ACC112 (cell line): ENCODE measurements around the gene SLC25A6.
"Not testable (repeated sequence)": the region's sequence is repeated elsewhere in the genome, so short reads cannot be mapped to it uniquely, and the experiment has no call there.

ENCODE experiments used
- H2AFZ ChIP-seq: fragments of 200-600 bp; sonication (generic); one replicate; pipeline ENCODE4 v1.6.0; 2017; ENCODE audit warnings: antibody characterized with exemption, low read length; ENCODE audit not compliant: unreplicated experiment
- H3K27ac ChIP-seq: fragments of 200-600 bp; sonication (generic); 2 replicates; pipeline ENCODE4 v1.5.1; 2014; ENCODE audit warnings: low read depth, mild to moderate bottlenecking, antibody characterized with exemption, low read length, moderate library complexity
- H3K27me3 ChIP-seq: fragments of 200-600 bp; sonication (generic); 2 replicates; pipeline ENCODE4 v1.6.1; 2014; ENCODE audit warnings: mild to moderate bottlenecking, antibody characterized with exemption, low read length, moderate library complexity, mixed read lengths; ENCODE audit not compliant: insufficient read depth
- H3K36me3 ChIP-seq: fragments of 200-600 bp; sonication (generic); 2 replicates; pipeline ENCODE4 v1.6.1; 2016; ENCODE audit warnings: mild to moderate bottlenecking, antibody characterized with exemption, low read length, moderate library complexity, mixed read lengths; ENCODE audit not compliant: insufficient read depth
- H3K4me1 ChIP-seq: fragments of 200-600 bp; sonication (generic); one replicate; pipeline ENCODE4 v1.6.1; 2016; ENCODE audit warnings: low read length, mixed read lengths; ENCODE audit not compliant: insufficient read depth, unreplicated experiment, control insufficient read depth
- H3K4me3 ChIP-seq: fragments of 200-600 bp; sonication (generic); 2 replicates; pipeline ENCODE4 v1.5.1; 2014; ENCODE audit warnings: mild to moderate bottlenecking, low read depth, low read length
- H3K79me2 ChIP-seq: fragments of 200-600 bp; sonication (generic); one replicate; pipeline ENCODE4 v1.6.0; 2016; ENCODE audit warnings: low read length; ENCODE audit not compliant: control insufficient read depth, unreplicated experiment, insufficient read depth

SLC25A6 gene

DNA sequence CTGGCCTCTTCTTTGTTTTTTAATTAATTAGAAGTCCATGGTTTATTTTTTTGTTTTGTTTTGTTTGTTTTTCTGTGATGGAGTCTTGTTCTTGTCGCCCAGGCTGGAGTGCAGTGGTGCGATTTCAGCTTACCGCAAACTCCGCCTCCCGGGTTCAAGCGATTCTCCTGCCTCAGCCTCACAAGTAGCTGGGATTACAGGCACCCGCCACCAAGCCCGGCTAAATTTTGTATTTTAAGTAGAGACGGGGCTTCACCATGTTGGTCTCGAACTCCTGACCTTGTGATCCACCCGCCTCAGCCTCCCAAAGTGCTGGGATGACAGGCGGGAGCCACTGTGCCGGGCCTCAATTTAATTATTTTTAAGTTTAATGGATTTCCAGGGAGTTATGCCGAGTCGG is 42.3 kb downstream of the SLC25A6 start:
- not testable (repeated sequence) for H3K36me3 ChIP-seq, H3K27me3 ChIP-seq, H3K4me3 ChIP-seq, H2AFZ ChIP-seq, H3K4me1 ChIP-seq, H3K27ac ChIP-seq, H3K79me2 ChIP-seq

DNA sequence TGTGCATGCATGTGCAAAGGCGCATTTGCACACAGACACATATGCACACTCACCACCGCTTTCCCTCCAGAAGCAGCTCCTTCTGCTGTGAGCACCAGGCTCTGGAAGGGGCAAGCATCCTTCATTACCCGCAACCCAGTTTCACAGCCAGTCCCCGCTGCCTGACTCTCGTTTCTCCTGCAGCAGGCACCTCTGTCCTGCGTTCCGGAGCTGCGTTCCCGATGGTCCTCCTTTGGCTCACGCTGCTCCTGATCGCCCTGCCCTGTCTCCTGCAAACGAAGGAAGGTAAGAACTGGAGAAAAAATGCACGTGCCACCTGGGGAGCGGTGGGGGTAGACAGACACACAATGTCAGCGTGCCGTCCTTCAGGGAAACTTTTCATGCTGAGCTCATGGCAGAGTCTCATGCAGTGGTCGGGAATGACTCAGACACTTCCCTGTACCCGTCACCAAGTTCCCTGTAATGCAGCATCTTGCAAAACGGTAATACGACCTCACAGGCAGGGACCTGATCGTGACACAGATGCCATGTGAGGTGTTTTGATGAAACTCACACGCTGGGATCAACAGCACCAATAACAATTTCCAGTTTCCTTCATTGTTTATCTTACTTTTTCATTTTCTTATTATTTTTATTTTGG is 50.2 kb downstream of the SLC25A6 start:
- no peaks in the 10 kb centered on the region for H3K36me3 ChIP-seq
- no peaks in the 10 kb centered on the region for H3K79me2 ChIP-seq
- no peak overlapping the region for H2AFZ ChIP-seq
- peaks cover 7% of the 10 kb centered on the region; the same call in 1 of the 2 replicates for H3K27me3 ChIP-seq
- H3K4me1 ChIP-seq, result no peaks in the 10 kb centered on the region
- no peak overlapping the region for H3K27ac ChIP-seq
- no peak overlapping the region for H3K4me3 ChIP-seq

- peak overlapping the region; percentile 79 for H3K4me3 ChIP-seq
Observed at GRCh38 chrX:1336948-1337779, 54.7 kb downstream of the SLC25A6 start.

DNA sequence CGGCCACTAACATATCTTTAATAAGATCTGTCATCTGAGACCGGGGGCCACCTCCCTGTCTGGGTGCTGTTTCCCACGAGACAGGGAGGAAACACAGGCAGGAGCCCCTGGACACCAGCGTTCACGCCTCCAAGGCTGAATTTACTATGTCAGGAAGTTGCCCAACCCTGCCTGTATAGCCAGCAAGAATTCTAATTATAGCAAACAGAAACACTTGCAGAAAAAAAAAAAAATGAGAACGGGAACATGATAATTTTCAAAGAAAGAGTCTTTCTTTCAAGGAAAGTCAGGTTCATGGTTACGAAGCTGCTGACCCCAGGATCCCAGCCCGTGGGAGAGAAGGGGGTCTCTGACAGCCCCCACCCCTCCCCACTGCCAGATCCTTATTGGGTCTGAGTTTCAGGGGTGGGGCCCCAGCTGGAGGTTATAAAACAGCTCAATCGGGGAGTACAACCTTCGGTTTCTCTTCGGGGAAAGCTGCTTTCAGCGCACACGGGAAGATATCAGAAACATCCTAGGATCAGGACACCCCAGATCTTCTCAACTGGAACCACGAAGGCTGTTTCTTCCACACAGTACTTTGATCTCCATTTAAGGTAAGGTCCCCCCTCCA is 55.5 kb downstream of the SLC25A6 start, which contains the start of gene IL3RA:
Gene IL3RA (plus strand): TSS at position 455 of the 613 bp plus-strand sequence. CDS start 4,981 bp downstream, outside the sequence.
- Histone ChIP-seq H3K4me3 (peak within 1 kb of the TSS; percentile 79), H3K36me3 (no peaks in the 10 kb centered on the region), H3K27ac (no peak within 1 kb of the TSS), H2AFZ (peak within 1 kb of the TSS; percentile 72), H3K79me2 (no peaks in the 10 kb centered on the region), H3K4me1 (no peaks in the 10 kb centered on the region), H3K27me3 (peaks cover 7% of the 10 kb centered on the region; the same call in 1 of the 2 replicates)

More at GRCh38 chrX:1336948-1337779, 54.7 kb downstream of the SLC25A6 start:
- H3K4me1 ChIP-seq, result no peaks in the 10 kb centered on the region
- H3K27me3 ChIP-seq, result peaks cover 7% of the 10 kb centered on the region; the same call in 1 of the 2 replicates
- peak overlapping the region; percentile 72 for H2AFZ ChIP-seq
- H3K79me2 ChIP-seq, result no peaks in the 10 kb centered on the region
- H3K27ac ChIP-seq, result no peak overlapping the region
- no peaks in the 10 kb centered on the region for H3K36me3 ChIP-seq
